GM21717 (cell line): ENCODE measurements around the gene CDKL5.

Experiments used
- ATAC-seq: cut with Tn5 transposase; IDR thresholded peaks from one replicate; pipeline ENCODE4 v1.9.1; 2021; ENCODE audit warnings: mild to moderate bottlenecking, moderate library complexity; ENCODE audit not compliant: unreplicated experiment

Gene CDKL5

DNA sequence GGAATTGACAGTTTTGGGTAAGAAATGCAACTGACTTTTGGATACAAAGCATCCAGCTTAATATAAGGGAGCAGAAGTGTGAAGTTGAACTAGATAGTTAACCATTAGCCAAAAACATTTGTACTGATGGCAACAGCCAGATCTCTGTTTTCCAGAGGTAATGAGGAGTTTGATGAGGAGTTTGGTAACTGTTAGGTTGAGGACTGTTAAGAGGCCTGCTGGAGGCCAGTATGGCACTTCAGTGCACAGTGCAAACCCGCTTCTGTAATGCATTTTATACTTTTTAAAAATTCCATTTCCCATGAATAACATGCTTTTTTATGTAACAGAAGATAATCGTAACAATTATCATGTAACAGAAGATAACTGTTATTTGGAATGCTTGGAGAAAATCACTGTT, 30.0 kb downstream of the CDKL5 start:
- no peak for ATAC-seq

DNA sequence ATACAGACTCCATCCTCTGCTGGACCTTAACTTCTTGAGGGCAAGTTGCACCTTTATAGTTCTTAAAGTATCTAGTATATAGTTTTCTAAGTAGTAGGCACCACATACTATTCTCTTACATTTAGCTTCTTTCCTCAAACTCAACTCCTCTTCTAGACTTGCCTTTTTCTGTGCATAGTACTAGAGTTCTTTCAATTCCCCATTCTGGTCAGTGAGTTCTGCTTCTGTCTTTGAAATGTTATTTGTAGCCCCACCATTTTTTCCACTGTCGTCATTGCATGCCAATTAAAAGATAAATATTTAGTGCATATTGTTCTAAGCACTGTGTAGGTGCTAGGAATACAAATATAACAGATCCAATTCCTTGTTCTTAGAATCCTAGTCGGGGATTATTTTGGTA, 31.6 kb downstream of the CDKL5 start:
- no peak for ATAC-seq

DNA sequence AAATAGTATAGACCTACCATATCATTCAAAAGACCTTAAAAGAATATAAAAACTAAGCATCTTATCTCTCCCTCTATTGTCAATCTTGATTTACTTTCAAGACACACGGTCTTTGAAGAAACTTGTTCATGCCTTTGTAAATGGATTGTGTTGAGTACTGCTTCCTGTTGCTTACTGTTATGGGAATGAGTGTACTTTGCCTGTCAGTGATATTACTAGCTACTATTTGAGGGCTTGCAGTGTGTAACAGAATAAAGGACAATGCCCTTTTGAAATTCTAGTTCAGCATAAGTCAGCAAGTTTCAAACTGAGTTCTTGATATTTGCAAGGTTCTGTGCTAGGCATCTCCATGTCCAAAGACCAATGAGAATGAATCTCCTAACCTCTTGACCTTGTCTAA, 36.0 kb downstream of the CDKL5 start:
- no peak for ATAC-seq

DNA sequence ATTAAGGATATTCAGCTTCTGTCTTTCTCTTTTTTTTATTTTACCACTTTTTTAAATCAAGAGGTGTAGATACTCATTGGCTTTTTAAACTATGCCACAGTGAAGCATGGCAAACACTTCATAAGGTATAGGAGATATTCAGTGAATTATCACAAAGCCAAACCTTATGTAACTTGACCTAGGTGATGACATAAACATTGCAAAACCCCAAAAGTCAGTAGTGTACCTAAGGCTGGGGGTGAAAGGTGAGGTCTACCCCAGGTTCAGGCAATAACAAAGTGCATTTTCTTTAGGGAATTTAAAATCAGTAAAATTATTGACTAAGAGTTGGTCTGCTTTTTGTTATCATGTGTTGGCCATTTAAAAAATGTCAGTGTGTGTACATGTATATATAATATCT, 39.1 kb downstream of the CDKL5 start:
- no peak for ATAC-seq

DNA sequence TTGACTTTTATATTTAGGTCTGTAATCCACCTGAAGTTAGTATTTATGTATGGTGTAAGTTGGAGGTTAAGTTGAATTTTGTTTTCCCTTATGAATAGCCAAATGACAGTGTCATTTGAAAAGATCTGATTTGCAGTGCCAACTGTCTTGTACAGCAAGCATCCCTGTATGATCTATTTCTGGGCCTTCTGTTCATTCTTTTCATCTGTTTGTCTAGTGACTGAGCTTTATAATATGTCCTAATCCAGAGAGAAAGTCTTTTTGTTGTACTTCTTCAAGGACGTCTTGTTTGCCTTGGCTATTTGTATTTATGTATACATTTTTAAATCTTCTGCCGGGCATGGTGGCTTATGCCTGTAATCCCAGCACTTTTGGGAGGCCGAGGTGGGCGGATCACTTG, 39.6 kb downstream of the CDKL5 start:
- ATAC-seq, result no peak

DNA sequence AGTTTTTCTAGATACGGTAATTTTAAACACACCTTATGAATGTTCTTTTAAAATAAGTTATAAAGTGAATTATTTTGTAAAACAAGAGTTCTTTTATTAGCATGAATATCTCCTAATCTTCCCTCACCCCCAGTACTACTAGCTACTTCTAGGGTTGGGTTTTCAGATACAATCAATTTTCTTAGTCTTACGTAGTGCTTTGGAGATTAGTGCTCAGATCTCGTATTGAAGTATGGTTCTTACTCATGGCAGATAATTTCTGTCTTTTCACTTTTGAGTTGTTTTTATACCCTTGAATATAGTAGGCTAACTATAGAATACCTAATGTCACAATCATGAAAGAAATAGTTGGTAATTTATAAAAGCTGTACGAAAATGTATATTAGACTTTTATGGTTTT, 43.2 kb downstream of the CDKL5 start:
- no peak for ATAC-seq

DNA sequence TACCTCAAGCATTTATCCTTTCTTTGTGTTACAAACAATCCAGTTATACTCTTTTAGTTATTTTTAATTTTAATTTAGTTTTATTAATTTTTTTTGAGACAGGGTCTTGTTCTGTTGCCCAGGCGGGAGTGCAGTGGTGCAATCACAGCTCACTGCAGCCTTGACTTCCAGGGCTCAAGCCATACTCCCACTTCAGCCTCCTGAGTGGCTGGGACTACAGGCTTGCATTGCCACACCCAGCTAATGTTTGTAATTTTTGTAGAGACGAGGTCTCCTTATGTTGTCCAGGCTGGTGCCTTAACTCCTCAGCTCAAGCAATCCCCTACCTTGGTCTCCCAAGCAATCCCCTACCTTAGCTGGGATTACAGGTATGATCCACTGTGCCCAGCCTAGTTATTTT, 45.9 kb downstream of the CDKL5 start:
- no peak for ATAC-seq

DNA sequence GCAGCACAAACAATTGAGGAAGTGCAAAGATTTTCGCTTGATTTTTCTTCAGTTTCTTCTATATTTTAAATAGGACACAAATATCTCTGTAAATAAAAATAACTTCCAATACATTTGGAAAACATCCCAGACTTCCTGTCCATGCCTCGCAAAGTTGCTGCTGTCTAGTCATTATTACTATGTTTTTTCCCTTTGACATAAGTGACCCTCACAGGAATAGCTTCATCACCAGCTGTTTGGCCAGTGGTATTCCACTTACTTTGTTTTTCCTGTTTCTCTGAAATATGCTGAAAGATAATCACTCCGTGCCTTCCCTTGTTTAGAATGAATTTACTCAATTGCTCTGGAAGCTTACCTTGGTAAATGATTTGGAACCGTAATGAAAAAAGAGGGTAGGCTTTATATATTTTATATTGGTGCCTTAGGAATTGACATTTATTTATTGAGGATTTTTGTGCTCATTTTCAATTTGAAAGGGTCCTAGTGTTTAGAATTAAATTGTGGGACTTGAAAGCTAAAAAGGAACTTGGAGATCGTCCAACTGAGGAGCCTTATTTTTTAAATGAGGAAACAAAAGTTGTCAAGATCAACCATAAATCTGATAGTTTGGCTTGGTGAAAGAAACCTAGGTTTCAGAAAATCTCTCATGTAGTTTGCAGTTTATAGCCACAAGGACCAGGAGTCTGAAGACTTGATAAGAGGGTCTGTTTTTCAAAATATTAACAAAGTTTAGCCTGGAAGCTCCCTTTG, 65.6 kb downstream of the CDKL5 start:
- ATAC-seq, result no peak

DNA sequence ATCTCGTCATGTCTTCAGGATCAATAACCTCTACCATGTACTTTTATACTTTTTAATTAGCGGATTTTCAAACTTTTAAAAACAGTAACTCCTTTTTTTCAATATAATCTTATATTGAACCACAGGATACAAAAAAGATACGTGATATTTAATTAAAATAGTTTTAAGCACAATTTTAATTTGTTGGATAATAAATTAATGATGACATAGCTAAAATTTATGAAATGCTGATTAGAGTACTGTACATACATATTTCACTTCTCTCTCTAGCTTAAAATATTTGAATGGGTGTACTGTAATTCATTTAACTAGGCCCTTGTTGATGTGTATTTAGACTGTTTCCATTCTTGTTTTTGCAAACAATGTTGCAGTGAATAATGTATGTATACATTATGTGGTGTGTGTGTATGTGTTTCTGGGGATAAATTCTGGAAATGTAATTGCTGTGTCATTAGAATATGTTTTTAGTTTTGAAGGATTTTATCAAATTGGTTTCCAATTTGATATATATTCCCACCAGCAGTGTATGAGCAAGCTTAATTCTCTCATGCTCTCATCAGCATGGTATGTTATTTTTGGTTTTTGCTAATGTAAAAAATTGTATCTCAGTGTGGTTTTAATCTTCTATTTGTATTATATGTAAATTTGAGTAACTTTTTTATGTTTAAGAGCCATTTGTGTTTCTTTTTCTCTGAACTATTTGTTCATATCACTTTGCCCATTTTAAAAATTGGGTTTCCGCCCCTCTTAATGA, 66.4 kb downstream of the CDKL5 start:
- no peak for ATAC-seq

DNA sequence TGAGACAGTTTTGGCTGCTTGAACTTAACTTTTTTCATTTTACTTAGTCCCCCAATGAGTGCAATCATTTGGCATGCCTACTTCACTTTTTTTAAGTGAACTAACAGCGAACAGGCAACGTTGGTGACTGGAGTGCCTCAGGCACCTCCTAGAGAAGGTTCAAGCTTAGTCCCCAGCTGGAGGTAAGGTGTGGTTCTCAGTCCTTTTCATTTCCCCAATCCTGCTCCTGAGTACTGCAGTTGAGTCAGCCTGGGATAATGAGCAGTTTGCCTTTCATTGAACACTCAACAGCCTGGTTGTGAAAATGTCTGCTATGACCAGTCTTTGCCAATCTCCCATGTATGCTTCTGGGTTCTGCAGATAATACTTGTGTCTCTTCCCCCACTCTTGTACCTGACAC, 109.5 kb downstream of the CDKL5 start:
- ATAC-seq, result no peak

DNA sequence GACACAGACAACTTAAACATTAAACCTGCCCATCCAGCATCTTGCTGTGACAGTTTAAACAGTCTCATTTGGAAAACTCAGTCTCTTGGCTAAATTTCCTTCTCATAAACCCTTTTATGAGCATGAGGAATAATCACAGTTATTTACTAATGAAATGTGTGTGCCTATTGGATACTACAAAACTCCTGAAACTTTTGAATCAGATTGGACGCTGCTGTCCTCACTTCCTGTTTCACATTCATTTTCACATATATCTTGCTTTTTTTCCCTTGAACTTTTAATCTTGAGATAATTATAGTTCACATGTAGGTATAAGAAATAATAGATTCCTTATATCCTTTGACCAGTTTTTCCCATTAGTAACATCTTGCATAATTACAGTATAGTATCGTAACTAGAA, 111.7 kb downstream of the CDKL5 start:
- ATAC-seq, result no peak

DNA sequence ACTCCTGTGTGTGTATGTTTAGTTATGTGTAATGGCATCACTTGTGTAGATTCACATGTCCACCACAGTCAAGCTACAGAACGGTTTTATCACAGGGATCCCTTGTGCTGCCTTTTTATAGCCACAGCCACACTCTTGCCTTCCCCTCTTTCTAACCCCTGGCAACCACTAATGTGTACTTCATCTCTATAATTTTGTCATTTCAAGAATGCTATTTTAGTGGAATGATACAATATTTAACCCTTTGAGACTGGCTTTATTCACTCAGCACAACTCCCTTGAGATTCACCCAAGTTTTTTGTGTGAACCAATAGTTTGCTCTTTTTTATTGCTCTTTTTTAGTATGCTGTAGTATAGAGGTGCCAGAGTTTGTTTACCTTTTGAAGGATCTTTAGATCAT, 112.1 kb downstream of the CDKL5 start:
- no peak for ATAC-seq

DNA sequence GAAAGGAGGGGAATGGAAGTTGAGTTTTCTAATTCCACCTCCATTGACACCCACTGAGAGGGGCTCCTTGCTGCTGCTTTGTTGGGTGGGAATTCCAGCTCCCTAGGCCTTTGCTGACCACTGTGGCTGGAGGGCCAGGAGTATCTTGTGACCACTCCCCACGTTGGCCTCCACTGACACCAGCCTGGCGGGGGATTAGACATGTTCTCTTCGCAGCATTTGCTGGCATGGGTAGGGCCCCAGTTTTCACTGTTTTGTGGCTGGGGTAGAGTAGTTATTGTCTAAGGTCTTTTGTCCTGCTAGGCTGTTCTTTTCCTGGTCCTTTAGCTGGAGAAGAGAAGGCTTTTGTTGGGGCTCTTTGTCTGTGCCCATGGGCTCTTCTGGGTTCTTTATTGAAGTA, 116.7 kb downstream of the CDKL5 start:
- ATAC-seq, result no peak

DNA sequence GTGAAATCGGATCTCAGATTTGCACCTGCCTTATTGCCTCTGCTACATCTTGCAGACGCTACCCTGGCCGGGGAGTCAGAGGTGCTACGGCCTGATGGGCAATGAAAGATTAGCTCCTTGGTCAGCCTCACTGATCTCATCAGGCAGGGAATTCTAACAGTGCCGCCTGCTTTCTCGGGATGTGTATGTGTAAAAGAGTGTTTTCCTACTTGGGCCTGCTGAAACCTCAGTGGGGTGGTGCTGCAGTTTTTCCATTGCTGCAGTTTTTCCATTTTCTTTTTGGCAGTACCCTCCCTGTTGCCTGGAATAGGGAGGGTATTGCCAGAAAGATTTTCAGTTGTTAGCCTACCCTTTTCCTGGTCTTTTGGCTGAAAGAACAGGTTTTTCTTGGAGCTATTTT, 117.5 kb downstream of the CDKL5 start:
- ATAC-seq, result no peak

DNA sequence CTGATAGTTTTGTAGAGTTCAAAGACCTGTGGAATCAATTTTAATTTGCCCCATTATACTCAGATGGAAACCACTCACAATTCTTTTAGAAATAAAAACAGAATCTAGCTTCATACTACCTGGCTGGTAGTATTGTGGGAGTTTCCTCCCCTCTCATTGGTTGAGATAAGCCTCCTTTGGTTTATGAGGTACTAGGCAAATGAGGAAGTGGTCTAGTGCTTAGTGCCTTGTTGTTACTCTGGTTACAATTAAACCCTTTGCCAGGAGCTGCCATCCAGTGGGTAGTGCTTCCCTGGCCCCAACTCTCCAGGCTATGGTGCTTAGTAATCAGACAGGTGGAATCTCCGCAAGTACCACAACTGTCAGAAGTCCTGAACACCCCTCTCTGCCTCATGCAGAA, 118.3 kb downstream of the CDKL5 start:
- no peak for ATAC-seq

DNA sequence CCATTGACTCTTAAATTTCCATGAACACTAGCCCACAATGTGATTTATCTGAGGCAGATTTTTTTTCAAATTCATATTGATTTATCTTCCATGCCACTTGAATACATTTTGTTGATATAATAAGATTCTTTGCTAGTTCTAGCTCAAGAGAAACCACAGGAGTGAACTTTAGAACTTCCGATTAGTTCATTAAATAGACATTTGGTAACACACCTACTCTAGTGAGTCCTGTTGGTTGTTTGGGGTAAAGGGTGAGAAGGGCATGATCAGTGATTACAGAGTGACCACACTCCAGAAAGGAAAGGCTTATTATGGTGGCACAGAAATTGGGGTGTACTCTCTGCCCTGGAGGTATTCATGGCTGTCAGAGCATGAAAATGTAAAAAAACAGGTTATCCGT, 120.4 kb downstream of the CDKL5 start:
- no peak for ATAC-seq

DNA sequence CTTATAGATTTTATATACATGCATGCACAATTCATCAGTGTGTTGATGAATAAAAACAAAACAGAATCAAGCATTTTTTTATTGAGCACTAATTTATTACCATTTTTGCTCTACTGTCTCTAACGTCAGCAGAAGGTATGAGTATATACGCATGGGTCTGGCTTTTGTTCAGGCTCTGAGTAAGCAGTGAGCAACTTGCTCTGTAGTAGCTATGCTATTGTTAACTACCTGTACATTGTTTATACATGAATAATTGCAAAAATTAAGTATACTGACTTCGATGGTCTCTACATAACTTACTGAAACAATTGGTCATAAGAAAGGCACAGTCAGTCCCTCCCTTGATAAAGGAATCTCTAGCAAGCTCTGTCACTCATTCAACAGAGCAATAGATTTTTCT, 123.6 kb downstream of the CDKL5 start:
- no peak for ATAC-seq

DNA sequence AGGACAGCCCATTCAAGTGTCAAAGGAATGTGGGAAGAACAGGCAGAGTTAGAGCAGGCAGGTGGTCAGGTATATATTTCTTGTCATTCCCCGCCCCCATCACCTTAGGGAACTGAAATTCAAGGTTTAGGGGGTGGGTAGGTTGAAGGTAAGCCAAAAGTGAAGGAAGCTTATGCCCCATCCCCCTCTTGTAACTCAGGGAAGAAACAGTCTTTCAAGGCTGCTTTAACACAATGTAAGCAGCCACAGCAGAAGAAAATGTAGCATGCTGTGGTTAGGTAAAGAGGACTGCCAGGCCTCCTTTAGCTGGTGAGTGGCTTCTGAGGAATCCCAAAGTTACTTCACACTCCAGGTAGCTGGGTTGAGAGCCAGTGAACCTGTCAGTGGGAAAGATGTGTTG, 124.2 kb downstream of the CDKL5 start:
- no peak for ATAC-seq

DNA sequence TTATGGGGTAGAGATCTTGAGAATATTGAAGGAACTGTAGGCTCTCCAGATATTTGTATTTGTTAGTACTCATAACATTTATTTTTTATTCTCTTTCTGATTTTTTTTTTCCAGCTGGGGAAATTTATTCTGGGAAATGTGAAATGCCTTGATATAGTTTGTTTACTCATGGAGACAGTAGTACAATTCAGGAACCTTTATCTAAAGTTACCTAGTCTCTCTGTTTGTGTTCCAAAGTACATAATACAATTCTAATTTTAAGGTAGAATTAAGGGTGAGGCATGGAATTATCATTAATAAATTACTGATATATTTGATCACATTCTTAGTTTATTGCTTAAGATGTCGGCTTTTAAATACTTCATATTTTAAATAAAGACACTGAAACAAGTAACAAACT, 132.5 kb downstream of the CDKL5 start:
- no peak for ATAC-seq

DNA sequence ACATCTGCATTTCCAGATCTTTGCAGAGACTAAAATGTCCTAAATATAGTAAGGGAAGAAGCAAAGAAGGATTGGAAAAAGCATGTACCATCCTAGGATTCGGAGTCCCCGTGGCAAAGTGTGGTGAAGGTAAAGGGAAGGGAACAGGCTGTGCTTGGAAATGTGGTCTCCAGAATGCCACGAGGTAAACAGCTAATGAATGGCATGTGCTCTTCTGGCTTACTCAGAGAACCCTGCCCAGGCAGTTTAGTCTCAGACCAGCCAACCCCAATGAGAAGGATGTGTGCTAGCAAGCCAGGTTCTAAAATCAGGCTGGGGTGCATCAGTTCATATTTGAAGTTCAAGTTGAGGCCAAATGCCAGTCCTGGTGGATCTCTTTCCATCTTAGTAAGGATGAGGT, 133.4 kb downstream of the CDKL5 start:
- no peak for ATAC-seq

DNA sequence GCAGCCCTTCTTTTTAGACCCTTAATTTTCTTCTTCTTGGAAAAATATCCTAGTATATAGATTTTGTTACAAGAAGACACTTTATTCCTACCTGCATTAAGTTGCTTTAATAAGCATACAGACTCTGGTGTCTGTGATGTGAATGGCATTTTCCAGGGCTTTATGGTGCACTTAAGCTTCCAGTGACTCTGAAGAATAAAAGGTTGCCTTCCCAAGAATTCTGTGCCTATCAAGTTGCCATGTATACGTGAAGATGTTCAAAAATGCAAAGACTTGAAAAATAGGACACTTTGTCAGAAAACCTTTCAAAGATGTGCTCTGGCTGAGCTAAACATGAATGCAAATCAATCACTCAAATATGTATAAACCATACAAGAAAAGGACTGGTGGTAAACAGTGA, 135.6 kb downstream of the CDKL5 start:
- no peak for ATAC-seq

DNA sequence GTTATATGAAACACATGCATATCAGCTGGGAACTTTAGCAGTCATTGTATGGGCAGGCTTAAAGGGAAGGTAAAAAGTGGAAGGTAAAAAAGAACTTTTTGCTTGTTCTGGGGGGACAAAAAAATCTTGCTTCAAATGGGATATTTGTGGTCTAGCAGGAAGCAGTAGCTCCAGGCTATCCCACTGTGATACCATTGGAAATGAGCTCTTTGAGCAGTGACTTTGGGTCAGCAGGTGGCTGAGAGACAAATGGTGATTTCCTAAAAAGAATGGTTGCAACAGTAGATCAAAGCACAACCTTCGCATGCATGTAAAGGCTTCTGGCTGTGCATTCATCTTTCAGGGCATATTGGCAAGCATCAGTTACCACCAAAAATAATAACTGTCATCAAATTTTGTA, 140.3 kb downstream of the CDKL5 start:
- no peak for ATAC-seq

DNA sequence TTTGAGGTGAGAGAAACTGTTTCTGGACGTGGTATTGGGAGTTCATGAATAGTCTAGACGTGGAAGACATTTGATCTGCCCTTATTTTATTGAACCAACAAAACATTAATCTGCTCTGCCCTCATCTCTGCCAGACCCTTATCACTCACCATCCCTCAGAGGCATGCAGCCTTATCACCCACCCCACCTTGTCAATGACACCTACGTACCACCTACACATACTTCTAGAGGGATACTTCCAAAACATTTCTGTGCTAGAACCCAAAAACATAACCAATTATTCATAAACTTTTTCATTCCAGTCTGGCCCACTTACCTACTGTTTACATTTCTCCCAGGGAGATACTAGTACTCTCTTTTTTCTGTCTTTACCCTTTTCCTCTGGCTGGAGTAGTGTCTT, 141.3 kb downstream of the CDKL5 start:
- ATAC-seq, result no peak
